ENCODE data around the gene EFHD2. TPM values are rescaled to one million over a fixed set of nuclear protein-coding genes. Genes with fewer than 3 reads are reported as not detected.

EFHD2 gene
- total RNA-seq, 1 donor from 2014 or later = 64.3 TPM

- no peak for TF ChIP-seq CTCF (IDR thresholded peaks at IDR 0.05)
- DNase-seq = no peak
- no peak overlapping the region for H3K27ac ChIP-seq
- peaks cover 48% of the 10 kb centered on the region for H3K4me1 ChIP-seq
- H3K4me3 ChIP-seq = no peak overlapping the region
- ATAC-seq = no peak
- no peaks in the 10 kb centered on the region for H3K9me3 ChIP-seq
- no peaks in the 10 kb centered on the region for H3K36me3 ChIP-seq
- intact Hi-C loops (cut with DNase I) = no loop called here
- no peaks in the 10 kb centered on the region for H3K27me3 ChIP-seq
These were observed 9.3 kb downstream of the EFHD2 start for GRCh38 chr1:15418806-15419515.

DNA sequence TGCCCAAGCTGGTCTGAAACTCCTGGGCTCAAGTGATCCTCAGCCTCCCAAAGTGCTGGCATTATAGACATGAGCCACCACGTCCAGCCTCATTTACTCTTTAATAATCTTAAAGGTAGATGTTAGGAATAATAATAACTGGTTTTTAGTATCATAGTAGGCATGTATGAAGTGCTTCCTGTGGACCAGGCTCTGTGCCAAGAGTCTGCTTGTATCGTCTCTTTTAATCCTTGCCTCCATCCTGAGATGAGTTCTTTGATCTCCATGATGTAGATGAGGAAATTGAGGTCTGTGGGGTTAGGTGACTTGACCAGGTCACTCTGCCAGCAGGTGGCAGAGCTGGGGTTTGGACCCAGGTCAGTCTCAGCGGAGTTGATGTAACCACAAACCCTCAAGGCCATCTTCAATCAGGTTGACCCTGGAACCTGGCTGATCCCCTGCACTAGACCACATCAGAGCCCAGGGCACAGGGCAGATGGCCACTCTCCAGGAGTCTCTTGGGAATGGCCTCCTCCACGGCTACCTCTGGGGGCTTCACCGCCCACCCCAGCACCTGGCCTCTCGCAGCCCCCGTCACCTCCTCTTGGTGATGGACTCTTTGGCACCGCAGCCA, 11.3 kb downstream of the EFHD2 start:
- Histone ChIP-seq H3K27ac (no peak overlapping the region), H3K4me1 (peaks cover 34% of the 10 kb centered on the region)
- no peak for TF ChIP-seq CTCF (IDR thresholded peaks at IDR 0.05)

DNA sequence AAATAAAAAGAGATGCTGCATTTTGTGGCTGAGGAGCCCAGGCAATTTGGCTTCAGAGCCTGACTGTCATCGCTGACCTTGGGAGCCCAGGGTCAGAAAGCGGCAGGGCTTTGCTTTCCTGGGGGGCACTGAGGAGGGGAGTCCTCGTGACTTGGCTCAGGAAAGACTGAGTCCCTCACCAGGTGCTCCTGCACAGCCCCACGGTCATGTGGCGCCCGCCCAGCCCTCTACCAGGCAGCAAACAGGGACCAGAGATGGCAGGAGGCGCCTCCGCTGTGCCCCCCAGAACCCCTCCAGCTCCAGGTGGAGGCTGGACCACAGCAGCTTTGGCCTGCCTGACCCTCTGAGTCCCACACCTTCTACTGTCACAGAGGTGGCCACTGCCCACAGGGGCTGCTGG, 13.2 kb downstream of the EFHD2 start:
- Histone ChIP-seq H3K27ac (no peak overlapping the region), H3K36me3 (peaks cover 18% of the 10 kb centered on the region), H3K4me1 (peaks cover 17% of the 10 kb centered on the region), H3K9me3 (no peaks in the 10 kb centered on the region), H3K27me3 (no peaks in the 10 kb centered on the region), H3K4me3 (no peak overlapping the region)
- no peak for TF ChIP-seq CTCF (IDR thresholded peaks at IDR 0.05)
- DNase-seq (no peak), ATAC-seq (no peak)
- intact Hi-C loops (cut with DNase I) = no loop called here

More for the DNA sequence above, 11.3 kb downstream of the EFHD2 start:
- ATAC-seq (no peak), DNase-seq (no peak)
- no peaks in the 10 kb centered on the region for H3K9me3 ChIP-seq
- H3K27me3 ChIP-seq = no peaks in the 10 kb centered on the region
- intact Hi-C loops (cut with DNase I) = no loop called here
- H3K4me3 ChIP-seq = no peak overlapping the region
- H3K36me3 ChIP-seq = no peaks in the 10 kb centered on the region

DNA sequence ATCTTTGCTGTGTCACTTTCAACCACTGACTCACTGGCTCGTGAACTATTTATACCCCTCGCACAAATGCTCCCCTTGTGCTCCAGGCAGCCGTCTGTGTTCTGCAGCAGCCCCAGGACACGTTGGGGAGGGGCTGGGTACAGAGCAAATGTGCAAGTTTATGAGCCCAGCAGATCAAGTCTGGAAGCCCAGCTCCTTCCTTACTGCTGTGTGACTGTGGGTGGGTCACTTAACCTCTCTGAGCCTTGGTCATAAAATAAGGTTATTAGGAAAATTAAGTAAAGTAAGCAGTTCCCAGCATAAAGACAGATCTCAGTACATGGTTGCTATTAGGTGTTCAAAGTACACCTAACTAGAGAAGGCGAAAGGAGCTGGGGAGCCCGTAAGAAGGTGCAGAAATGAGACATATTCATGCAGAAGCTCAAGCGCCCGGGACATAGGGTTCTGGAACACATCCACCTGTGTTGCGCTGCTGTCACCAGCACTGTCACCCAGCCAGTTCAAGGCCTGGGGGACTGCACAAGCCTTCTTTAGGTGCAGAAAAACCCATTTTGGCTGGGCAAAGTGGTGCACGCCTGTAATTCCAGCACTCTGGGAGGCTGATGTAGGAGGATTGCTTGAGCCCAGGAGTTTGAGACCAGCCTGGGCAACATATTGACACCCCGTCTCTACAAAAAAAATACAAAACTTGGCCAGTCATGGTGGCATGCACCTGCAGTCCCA, 13.8 kb downstream of the EFHD2 start:
- no peak for TF ChIP-seq CTCF (IDR thresholded peaks at IDR 0.05)
- ATAC-seq (no peak), DNase-seq (no peak)
- Histone ChIP-seq H3K4me1 (peaks cover 17% of the 10 kb centered on the region), H3K27ac (no peak overlapping the region), H3K27me3 (no peaks in the 10 kb centered on the region), H3K4me3 (no peak overlapping the region), H3K9me3 (no peaks in the 10 kb centered on the region), H3K36me3 (peaks cover 19% of the 10 kb centered on the region)
- intact Hi-C loops (cut with DNase I) = no loop called here

- DNase-seq = no peak
- no peaks in the 10 kb centered on the region for H3K27me3 ChIP-seq
- intact Hi-C loops (cut with DNase I) = no loop called here
- peak overlapping the region; percentile 11 for H3K27ac ChIP-seq
- peaks cover 10% of the 10 kb centered on the region for H3K4me1 ChIP-seq
- TF ChIP-seq CTCF (IDR thresholded peaks at IDR 0.05) = no peak
- H3K36me3 ChIP-seq = peaks cover 19% of the 10 kb centered on the region
- ATAC-seq = peak; percentile 68
- no peaks in the 10 kb centered on the region for H3K9me3 ChIP-seq
- no peak overlapping the region for H3K4me3 ChIP-seq
These were observed 14.5 kb downstream of the EFHD2 start for GRCh38 chr1:15424146-15424667.

All from upper lobe of right lung (tissue), 1 donor.